Smooth muscle cell of the pulmonary artery (primary cell): ENCODE results near the gene IFT20. TPM values are rescaled to one million over a fixed set of nuclear protein-coding genes. Genes with fewer than 3 reads are reported as not detected.

Source experiments
- total RNA-seq: library from RNA; depleted of rRNA; stranded (reverse); fragments of >200 nt; gene quantifications from 2 replicates; pipeline ENCODE4 v1.2.3, GENCODE V29; 2014

Gene IFT20
- total RNA-seq = 44.9 and 56.0 TPM in 2 replicates

GRCh38 chr17:28335201-28335958 is at the start of gene IFT20, which contains the start of gene TNFAIP1:
Gene IFT20 (minus strand): TSS chr17:28335472. CDS start chr17:28331985, 3,487 bp downstream.
Gene TNFAIP1 (plus strand): TSS chr17:28335761. CDS start chr17:28339522, 3,761 bp downstream.

GRCh38 chr17:28371245-28372202 is 36.3 kb upstream of the IFT20 start, which contains the start of gene SARM1:
Gene SARM1 (plus strand): TSS chr17:28371694. CDS start chr17:28372033, 339 bp downstream.

GRCh38 chr17:28370035-28370743 is 34.9 kb upstream of the IFT20 start, which contains the start of gene VTN:
Gene VTN (minus strand): TSS chr17:28370307. CDS start chr17:28370203, 104 bp downstream.

GRCh38 chr17:28364665-28365363 is 29.5 kb upstream of the IFT20 start, which contains the start of gene SEBOX:
Gene SEBOX (minus strand): TSS chr17:28365199. CDS start chr17:28365151, 48 bp downstream.

GRCh38 chr17:28357061-28357900 is 22.0 kb upstream of the IFT20 start, which contains the start of gene POLDIP2:
Gene POLDIP2 (minus strand): TSS chr17:28357527. CDS start chr17:28357448, 79 bp downstream.

GRCh38 chr17:28318759-28319597 is 16.3 kb downstream of the IFT20 start, which contains the start of gene TMEM97:
Gene TMEM97 (plus strand): TSS chr17:28319200. CDS start chr17:28319240, 40 bp downstream.

Other genes with a start within 250 kb of the IFT20 start
- gene TMEM97, start 16.3 kb downstream of the IFT20 start, total RNA-seq = 7.8 TPM in 2 replicates
- gene TNFAIP1, start 289 bp upstream of the IFT20 start, total RNA-seq = 35.6 and 44.3 TPM in 2 replicates
- gene POLDIP2, start 22.1 kb upstream of the IFT20 start, total RNA-seq = 81.4 and 95.5 TPM in 2 replicates
- not detected in 2 replicates for gene SEBOX, start 29.7 kb upstream of the IFT20 start, total RNA-seq
- gene VTN, start 34.8 kb upstream of the IFT20 start, total RNA-seq = 1.7 and 3.4 TPM in 2 replicates
- gene SARM1, start 36.2 kb upstream of the IFT20 start, total RNA-seq = 14.2 and 14.9 TPM in 2 replicates
- 11.4 and 16.4 TPM in 2 replicates for gene SLC46A1, start 70.7 kb upstream of the IFT20 start, total RNA-seq
- not detected in 2 replicates for gene SLC13A2, start 138.2 kb upstream of the IFT20 start, total RNA-seq
- not detected in 2 replicates for gene FOXN1, start 170.9 kb upstream of the IFT20 start, total RNA-seq
- gene UNC119, start 217.2 kb upstream of the IFT20 start, total RNA-seq = 35.9 and 41.8 TPM in 2 replicates
- gene PIGS, start 236.1 kb upstream of the IFT20 start, total RNA-seq = 117 and 163 TPM in 2 replicates
- 230 and 260 TPM in 2 replicates for gene ALDOC, start 241.4 kb upstream of the IFT20 start, total RNA-seq